Measurements from ENCODE around the gene LPCAT3.
A peak's percentile ranks its signal among the peaks of the same experiment; 100 is the strongest.

LPCAT3 gene

DNA sequence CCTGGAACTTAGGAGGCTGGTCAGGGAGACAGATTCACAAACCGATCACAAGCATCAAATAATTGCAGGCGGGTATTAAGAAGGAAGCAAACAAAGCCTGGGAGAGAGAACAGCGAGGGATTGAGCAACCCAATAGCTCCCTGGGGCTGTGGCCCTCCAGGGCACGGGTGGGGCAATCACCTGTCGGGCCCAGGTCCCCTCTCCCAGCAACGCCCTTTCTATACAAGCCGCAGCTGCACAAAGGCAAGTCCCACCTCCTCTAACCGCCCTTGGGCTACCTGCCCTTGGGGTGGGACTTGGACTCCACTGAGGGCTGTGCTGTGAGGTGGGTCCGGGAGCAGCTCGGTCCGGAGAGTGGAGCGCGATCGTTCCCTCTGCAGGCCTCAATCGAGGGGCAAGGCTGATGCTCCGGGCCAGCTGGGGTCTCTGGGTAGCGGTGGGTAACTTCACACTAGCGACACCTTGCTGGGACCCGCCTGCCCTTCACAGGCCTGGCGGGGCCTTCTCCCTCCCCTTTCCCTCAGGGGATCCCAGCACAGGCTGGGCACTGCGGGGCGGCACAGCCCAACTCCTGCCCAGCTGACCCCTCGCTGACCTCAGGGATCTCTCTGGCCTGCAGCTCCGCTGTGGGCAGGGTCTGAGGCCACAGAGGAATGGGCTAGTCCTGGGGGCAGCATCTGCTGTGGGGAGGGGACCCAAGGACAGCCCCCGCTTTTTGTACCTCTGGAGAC, 55.8 kb downstream of the LPCAT3 start:
- DNase-seq: no peak

DNA sequence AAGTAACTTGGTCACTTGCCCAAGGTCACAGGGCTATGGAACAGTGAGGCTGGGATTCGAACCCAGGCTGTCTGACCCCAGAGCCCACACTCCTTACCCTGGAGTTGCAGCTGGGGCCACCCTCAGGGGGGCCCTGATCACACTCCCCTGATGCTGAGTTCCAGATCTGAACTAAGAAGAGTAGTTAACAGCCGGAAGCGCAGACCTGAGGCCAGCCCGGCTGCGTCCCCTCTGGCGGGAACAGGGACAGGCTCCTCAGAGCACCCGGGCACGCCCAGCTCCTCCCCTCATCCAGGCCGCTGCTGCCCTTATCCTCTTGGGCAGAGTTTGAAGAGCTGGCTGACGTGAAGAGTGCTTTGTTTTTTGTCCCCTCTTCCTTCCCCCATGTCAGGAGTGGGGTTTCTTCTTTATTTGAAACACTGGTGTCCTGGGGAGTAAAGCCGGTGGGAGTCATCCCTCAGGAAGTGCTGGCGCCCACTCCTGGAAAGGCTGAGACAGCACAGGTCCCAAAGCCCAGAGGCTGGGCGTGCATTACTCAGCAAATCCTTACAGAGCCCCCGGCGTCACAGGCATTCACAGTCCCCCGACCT, 56.5 kb downstream of the LPCAT3 start:
- peak; percentile 86 for DNase-seq

DNA sequence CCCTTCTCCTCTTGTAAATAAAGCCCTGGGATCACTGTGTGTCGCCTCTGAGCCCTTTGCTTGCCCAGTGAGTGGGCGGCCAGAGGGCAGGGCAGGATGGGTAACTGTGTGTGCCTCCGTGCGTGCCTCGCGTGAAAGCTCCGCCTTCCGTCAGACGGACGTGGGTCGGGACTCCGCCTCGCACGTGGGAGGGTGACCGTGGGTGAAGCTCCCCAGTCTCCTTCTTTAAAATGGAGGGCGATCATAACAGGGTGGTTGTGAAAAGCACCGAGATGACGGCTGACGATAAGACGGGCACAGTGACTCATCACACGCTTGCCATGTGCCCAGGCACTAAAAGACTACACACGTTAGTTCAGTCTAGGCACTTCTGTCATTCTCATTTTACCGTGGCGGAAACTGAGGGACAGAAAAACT, 57.0 kb downstream of the LPCAT3 start:
- DNase-seq: no peak

DNA sequence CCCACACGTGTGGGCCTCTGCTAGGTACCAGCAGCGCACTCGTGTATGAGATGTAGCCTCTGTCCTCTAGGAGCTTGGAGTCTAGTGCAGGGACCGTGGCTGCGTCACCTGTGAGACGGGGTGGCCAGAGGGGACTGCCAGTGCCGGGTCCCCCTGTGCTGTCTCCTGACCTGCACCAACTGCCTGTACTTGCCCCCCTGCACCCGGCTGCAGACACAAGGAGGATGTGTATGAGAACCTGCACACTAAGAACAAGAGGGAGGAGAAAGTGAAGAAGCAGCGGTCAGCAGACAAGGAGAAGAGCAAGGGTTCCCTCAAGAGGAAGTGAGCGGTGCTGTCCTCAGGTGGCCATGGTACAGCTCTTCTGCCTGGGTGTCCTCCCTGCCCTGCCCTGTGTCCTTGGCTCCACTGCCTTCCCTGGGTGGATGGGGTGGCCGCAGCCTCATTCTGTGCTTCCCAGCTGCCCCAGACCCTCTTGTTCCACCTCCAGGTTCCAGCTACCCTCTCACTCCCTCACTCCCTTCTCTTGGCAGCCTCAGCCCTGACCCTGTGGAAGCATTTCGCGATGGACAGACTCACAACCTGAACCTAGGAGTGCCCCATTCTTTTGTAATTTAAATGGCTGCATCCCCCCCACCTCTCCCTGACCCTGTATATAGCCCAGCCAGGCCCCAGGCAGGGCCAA, 57.5 kb downstream of the LPCAT3 start:
- peak; percentile 47 for DNase-seq

DNA sequence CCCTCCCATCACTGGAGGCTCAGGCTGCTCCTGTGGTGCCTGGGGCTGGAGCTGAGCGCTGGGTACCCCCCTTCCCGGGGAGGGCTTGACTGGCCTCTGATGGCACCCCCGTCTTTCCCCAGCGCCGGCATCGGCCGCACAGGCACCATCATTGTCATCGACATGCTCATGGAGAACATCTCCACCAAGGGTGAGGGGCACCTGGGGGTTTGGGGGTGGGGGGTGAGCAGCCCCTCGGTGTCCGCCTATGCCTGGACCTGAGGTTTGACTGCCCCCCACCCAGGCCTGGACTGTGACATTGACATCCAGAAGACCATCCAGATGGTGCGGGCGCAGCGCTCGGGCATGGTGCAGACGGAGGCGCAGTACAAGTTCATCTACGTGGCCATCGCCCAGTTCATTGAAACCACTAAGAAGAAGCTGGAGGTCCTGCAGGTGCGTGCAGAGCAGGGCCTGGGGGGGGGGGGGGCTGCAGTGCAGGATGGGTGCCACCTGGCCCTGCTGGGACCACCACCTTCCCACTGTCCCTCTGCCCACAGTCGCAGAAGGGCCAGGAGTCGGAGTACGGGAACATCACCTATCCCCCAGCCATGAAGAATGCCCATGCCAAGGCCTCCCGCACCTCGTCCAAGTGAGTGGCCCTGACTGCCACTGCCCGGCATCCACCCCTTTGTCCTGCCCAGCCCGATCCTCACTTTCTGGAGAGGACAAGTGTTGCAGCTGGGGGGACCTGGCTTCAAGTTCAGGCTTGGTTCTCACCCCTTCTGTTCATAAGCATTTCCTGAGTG, 58.3 kb downstream of the LPCAT3 start:
- no peak for DNase-seq

DNA sequence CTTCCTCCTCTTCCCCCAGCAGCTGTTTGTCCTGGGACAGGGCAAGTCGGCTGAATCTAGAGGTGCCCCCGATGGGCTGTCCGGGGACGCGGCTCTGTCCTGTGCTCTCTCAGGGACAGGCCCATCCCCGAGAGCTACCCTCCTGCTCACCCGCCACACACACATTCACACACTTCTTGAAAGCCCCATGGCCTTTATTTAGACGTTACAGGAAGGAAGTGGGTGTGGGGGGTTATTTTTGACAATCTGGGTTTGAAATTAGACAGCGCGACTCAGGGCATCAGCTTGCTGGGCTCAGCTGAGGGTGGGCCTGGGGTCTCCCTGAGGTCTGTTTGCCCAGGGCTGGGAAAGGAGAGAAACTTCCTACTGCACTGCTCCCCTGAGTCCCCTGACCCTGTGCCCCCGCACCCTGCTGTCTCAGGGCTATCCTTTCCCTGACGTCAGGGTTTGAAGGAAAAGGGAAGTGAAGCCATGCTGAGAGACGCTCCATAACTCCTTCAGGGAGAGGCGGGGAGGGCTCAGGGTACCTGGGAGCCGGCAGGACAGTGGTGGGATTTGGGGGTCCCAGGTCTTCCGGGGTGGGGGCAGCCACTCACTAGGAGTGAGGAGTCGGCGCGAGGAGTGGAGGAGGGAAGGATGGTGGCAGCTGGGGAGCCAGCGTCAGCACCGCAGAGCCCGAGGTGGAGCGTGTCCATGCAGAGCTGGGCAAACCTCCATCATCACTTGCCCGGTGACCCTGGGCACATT, 59.0 kb downstream of the LPCAT3 start:
- no peak for DNase-seq

DNA sequence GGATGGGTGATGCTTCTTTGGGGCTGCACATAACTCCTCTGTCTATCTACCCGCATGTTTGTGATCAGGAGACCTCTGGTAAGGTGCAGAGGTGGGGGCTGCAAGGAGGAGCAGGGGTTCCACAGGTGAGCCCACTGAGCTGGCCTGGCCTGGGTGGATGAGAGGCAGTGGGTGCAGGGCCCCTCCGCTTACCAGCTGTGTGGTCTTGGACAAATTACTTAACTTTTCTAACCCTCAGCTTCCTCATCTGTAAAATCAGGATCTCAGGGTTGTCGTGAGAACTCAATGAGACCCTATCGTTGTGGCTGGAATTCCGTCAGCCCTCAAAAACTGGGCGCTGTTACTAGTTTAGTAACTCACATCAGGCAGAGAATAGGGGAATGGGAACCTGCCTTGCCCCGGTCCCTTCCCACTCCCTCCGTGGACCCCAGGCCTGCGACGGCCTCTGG, 59.6 kb downstream of the LPCAT3 start:
- DNase-seq: no peak

DNA sequence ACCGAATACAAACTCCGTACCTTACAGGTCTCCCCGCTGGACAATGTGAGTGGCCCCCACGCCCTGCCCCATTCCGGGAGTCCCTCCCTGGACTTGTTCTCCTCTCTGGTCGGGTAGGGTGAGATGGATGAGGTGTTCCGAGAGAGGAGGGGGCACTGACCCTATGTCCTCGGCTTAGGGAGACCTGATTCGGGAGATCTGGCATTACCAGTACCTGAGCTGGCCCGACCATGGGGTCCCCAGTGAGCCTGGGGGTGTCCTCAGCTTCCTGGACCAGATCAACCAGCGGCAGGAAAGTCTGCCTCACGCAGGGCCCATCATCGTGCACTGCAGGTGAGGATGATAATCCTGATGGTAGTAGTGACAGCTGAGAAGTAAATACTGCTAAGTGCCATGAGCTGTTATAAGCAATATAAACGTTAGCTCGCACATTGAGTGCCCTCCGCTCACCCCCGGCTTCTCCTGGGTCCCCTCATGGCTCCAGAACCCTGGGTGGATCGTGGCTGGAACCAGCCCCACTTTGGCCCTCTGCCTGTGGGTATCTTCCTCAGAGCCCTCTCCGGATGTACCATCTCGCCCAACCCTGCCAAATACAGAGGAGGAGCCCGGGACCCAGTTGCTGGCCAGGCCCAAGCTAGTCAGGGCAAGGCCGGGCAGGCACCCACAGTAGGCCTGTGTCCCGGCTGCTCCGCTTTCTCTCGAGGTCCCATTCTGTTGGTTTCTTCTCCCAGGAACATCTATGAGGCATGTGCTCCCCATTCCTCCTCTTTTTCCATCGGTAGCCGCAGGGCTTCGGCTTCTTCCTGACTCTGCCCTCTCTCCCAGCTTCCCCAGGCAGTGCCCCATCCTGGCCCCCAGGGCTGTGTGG, 60.3 kb downstream of the LPCAT3 start:
- no peak for DNase-seq

DNA sequence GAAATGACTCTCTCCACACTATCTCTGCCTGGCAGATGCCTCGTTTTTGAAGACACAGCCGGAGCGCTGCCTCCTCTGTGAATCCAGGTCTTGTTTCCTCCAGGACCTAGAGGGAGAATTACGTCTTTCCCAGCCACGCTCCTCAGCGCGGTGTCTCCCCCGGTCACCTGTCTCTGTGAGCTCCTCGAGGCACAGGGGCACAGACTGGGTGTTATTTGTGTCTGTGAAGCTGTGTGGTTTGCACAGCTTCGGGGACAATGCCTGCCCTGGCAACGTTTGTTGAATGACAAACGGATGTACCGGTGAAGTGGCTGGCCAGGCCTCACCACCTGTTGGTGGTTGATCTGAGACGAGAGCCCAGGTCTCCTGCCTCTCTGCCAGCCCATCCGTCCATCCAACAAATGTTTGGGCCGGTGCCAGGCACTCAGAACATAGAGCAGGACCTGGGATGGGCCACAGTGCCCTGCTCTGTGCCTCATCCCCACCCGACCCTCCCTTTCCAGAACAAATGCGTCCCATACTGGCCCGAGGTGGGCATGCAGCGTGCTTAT, 61.0 kb downstream of the LPCAT3 start:
- DNase-seq: no peak

DNA sequence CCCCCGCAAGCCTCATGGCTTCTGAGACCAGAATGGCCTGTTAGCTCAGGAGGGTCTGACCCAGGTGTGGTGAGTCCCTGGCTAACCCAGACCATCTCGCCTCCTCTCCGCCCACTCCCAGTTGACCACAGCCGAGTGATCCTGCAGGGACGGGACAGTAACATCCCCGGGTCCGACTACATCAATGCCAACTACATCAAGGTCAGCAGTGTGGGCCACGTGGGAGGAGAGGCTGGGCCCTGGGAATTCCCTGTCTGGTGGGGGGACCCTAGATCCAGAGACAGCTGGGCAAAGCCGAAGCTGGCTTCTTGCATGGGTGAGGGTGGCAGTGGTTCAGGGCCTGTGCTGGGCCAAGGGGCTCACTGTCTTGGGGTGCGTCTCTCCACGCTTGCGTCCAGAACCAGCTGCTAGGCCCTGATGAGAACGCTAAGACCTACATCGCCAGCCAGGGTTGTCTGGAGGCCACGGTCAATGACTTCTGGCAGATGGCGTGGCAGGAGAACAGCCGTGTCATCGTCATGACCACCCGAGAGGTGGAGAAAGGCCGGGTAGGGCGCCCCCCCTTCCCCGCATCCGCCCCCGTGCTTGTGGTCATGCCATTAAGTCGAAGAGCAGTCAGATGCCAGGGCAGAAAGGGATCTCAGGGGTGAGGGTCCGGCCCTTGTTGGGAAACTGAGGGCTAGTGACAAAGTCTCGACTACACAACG, 62.1 kb downstream of the LPCAT3 start:
- no peak for DNase-seq

DNA sequence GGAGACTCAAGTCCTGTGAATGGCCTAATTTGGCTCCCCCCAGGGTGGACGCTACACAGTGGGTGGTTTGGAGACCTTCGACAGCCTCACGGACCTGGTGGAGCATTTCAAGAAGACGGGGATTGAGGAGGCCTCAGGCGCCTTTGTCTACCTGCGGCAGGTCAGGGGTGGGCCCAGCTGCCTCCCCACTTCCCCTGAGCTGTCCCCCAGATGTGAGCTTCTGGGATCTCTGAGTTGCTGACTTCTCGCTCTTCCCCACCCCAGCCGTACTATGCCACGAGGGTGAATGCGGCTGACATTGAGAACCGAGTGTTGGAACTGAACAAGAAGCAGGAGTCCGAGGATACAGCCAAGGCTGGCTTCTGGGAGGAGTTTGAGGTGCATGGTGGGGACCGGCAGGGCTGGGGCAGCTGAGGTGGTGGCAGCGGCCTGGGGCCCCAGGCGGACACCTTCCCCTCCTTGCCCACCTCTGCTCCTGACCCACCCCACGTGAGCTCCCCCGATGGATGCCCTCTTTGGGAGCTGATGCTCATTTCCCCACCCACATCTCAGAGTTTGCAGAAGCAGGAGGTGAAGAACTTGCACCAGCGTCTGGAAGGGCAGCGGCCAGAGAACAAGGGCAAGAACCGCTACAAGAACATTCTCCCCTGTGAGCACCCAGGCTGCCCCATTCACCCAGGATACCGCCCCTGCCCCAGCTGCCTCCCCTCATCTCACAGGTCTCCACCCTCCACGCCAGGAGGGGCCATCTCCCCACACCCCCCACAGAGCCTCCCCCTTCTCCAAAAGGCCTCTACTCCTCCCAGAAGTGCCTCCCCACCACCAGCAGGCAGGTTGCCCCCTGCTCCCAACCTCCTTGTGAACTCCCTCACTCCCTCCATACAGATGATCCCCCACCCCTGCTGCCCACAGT, 62.9 kb downstream of the LPCAT3 start:
- no peak for DNase-seq

DNA sequence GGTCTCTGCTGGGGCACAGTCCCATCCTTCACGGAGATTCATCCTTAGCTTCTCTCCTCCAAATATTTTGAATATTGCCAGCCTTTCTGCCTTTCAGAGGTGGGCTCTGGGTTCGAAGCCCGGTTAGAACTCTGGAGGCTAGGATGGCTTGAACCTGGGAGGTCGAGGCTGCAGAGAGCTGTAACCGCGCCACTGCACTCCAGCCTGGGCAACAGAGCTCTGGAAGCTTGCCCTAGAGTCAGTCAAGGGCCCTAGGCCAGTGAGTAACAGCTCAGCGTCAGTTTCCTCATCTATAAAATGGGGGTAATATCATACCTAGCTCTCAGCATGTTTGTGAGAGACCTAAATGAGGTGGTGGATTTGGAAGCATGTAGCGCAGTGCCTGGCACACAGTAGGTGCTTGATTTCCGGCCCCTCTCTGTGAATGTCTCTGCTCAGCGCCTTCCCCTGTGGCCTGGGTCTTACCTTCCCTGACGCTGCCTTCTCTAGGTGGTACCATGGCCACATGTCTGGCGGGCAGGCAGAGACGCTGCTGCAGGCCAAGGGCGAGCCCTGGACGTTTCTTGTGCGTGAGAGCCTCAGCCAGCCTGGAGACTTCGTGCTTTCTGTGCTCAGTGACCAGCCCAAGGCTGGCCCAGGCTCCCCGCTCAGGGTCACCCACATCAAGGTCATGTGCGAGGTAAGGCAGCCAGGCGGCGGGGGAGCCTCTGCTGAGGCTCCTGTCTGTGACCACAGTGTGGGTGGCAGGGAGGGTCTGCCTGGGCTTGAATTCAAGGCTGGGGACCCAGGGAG, 63.8 kb downstream of the LPCAT3 start:
- no peak for DNase-seq

DNA sequence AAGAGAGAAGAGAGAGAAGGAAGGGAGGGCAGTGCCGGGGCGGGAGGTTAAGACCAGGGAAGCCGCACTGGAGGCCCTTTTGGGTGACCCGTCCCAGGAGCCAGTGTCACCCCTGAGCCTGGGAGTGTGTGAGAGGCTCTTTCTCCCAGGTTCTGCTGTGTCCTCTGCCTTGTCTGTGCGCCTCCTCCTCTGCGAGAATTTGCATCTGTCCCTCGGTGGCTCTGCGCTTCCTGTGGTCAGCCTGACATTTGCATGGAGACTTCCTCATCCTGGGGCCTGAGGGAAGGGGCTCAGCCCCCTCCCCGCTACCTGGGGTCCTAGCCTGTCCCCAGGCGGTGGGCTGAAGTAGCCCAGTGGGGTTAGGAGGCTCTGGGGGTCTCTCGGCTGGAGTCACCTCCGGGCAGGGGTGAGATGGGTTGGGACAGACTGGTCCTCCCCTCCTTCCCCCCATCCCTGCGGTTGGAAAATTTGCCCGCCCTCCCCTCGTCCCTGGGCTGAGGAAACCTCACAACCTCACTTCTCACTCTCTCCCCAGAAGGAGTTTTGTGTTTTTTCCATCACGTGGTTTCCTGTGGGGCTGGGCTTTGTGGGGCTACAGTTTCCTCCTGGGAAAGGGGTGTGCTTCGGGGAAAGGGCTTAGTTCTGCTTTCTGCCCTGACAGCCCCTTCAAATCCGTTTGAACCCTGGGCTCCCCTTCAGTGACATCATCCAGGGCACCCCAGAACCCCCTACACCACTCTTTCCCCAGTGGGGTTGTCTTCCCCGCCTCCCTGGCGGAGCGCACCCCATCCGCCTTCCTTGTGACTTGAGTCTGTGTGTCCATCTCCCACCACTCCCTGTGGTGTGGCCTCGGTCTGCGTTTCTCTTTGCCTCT, 64.6 kb downstream of the LPCAT3 start:
- DNase-seq: peak; percentile 71

DNA sequence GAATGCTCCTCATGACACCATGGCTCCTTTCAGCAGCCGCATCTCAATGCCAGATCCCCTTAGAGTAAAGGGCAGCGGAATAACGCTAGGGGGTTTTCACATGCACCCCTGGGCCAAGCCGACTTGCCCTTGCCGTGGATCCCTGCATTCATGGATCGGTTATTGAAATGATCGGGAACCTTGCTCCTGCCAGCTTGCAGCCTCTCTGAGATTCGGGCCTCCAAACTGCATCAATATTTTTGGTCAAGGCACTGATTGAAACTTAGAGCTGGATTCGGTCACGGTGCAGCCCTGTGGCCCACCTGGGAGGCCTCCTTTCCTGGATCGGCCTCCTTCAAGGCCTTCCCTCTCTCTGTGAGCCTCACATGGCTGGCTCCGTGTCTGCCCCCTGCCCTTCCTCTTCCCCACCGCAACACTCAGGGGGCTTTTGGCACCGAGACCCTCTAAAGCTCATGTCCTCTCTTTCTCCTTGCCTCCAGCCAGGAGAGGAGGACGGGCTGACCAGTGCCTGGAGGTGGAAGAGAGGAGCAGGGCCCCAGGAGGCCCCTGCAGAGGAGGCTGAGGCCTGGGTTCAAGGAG, 65.3 kb downstream of the LPCAT3 start:
- no peak for DNase-seq

DNA sequence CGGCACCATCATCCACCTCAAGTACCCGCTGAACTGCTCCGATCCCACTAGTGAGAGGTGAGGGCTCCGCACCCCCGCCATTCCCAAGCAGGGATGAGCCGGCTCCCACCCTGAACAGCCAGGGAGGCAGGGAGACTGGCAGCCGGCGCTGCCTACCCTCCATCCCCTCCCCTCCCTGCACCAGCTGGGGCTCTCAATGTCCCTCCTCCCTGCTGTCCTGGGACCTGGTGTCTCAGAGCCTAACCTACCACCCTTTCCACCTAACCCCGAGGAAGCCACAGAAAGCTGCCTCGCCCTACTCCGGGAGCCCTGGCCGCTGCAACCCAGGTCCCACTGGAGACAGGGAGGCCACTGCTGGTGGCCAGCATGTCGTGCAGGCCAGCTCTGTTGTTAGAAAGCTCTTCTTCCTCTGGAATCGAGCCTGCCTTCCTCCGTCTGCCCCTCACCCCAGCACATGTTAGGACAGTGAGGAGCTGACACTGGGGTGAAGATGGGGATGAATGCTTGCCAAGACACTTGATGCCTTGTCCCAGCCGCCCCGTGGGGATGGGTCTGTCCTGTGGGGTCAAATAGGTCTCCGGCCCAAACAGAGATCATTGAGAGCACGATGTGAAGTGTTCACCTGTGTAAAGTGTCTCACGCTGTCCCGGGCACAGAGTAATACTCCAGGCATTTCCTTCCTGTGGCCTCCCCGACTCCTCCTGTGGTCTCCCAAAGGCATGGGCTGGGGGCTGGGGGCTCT, 66.0 kb downstream of the LPCAT3 start:
- DNase-seq: no peak

DNA sequence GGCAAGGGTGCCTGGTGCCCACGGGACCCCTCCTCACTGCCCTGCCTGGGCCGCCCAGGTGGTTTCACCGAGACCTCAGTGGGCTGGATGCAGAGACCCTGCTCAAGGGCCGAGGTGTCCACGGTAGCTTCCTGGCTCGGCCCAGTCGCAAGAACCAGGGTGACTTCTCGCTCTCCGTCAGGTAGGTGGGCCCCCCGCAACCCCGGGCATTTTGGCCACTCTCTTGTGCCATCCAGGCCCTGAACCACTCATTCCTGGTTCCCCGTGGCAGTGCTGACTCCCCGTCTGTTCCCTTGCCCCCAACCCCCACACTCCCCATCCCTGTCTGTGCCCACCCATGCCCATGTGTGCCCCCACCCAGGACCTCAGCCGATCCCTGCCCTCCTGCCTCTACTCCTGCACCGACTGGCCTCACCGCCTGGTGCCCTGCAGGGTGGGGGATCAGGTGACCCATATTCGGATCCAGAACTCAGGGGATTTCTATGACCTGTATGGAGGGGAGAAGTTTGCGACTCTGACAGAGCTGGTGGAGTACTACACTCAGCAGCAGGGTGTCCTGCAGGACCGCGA, 66.6 kb downstream of the LPCAT3 start:
- no peak for DNase-seq
